Vagina (tissue), 2 donors: Measurements from ENCODE around the gene RIBC2. TPM values are rescaled to one million over a fixed set of nuclear protein-coding genes. Genes with fewer than 3 reads are reported as not detected.
"Not testable (repeated sequence)": the region's sequence is repeated elsewhere in the genome, so short reads cannot be mapped to it uniquely, and the experiment has no call there.

Experiments
- DNase-seq, 2 donors: peaks; one replicate each; pipeline ENCODE4 v3.0.0-alpha.2; 2017; ENCODE audit errors: extremely low spot score in 2 of 2
- H3K27ac ChIP-seq: fragments of 200-600 bp; sonication (generic); one replicate; pipeline ENCODE4 v1.5.1; 2019
- H3K27me3 ChIP-seq: fragments of 200-600 bp; sonication (generic); one replicate; pipeline ENCODE4 v1.5.1; 2019
- H3K36me3 ChIP-seq, 2 donors: fragments of 200-600 bp; sonication (generic); one replicate each; pipeline ENCODE4 v1.5.1; 2017 to 2019
- H3K4me1 ChIP-seq: fragments of 200-600 bp; sonication (generic); one replicate; pipeline ENCODE4 v1.5.1; 2019
- H3K4me3 ChIP-seq, 2 donors: fragments of 200-600 bp; sonication (generic); 1 replicate in 1 of 2; 2 replicates in 1 of 2; pipeline ENCODE4 v1.5.1; 2016 to 2019
- H3K9me3 ChIP-seq: fragments of 200-600 bp; sonication (generic); one replicate; pipeline ENCODE4 v1.5.1; 2019
- CTCF ChIP-seq, 3 experiments: fragments of 450-650 bp in 2 of 3; fragments of 200-600 bp in 1 of 3; sonication (generic) in 1 of 3; IDR thresholded peaks; one replicate each; pipeline ENCODE4 v1.5.1; 2017 to 2019; ENCODE audit warnings: antibody characterized with exemption in 3 of 3, mild to moderate bottlenecking in 2 of 3, moderate library complexity in 2 of 3
- POLR2A ChIP-seq, 2 donors: fragments of 450-650 bp; IDR thresholded peaks; one replicate each; pipeline ENCODE4 v1.6.1; 2017; ENCODE audit warnings: antibody characterized with exemption in 2 of 2, mild to moderate bottlenecking in 2 of 2, moderate library complexity in 2 of 2
- POLR2AphosphoS5 ChIP-seq, 2 donors: sonication (generic); formaldehyde crosslinking; IDR thresholded peaks; one replicate each; pipeline ENCODE4 v1.9.0; 2017; ENCODE audit warnings: antibody characterized with exemption in 2 of 2, mild to moderate bottlenecking in 2 of 2, low read depth in 1 of 2; ENCODE audit not compliant: insufficient read depth in 1 of 2
- intact Hi-C: fragments of 100-400 bp; cut with DNase I; formaldehyde crosslinking; loops from one replicate; pipeline ENCODE4 v1.15.1; 2023
- total RNA-seq: library from RNA; depleted of rRNA; stranded (reverse); fragments of >200 nt; gene quantifications from one replicate; pipeline ENCODE4 v1.2.3, GENCODE V29; 2016

The RIBC2 gene
- total RNA-seq, result 0.49 TPM

- Histone ChIP-seq H3K27ac (peak within 1 kb of the TSS; percentile 66), H3K27me3 (no peaks in the 10 kb centered on the region), H3K9me3 (no peaks in the 10 kb centered on the region), H3K36me3 (no peaks in the 10 kb centered on the region), H3K4me3 (peak within 1 kb of the TSS; percentile 51 to 53), H3K4me1 (peaks cover 14% of the 10 kb centered on the region)
- intact Hi-C loops, result no loop called here
- no peak for DNase-seq
- TF ChIP-seq POLR2A (IDR thresholded peaks at IDR 0.05) (no peak), POLR2AphosphoS5 (IDR thresholded peaks at IDR 0.05; ENCODE audit: insufficient read depth in 1 of 2, low read depth in 1 of 2) (peak; percentile 35 to 51)
These were observed at the start of gene RIBC2, which contains the start of gene SMC1B for GRCh38 chr22:45413368-45414211. Gene RIBC2, plus strand, starts transcription at chr22:45413693. Its CDS starts 194 bp downstream, at chr22:45413887. Gene SMC1B, minus strand, starts transcription at chr22:45413599. Its CDS starts 32 bp downstream, at chr22:45413567.

- intact Hi-C loops, result no loop called here
These were observed 46.8 kb upstream of the RIBC2 start for GRCh38 chr22:45366713-45367112.

GRCh38 chr22:45373592-45373991 is 39.9 kb upstream of the RIBC2 start:
- H3K27ac ChIP-seq, H3K9me3 ChIP-seq, H3K4me3 ChIP-seq, DNase-seq, H3K36me3 ChIP-seq, H3K27me3 ChIP-seq, intact Hi-C loops, H3K4me1 ChIP-seq: not testable (repeated sequence)

More at GRCh38 chr22:45366713-45367112, 46.8 kb upstream of the RIBC2 start:
- Histone ChIP-seq H3K27ac (no peak overlapping the region), H3K4me3 (no peak overlapping the region), H3K27me3 (no peaks in the 10 kb centered on the region), H3K9me3 (peaks cover 5% of the 10 kb centered on the region), H3K4me1 (no peaks in the 10 kb centered on the region), H3K36me3 (no peaks in the 10 kb centered on the region)
- DNase-seq, result no peak
- TF ChIP-seq POLR2AphosphoS5 (IDR thresholded peaks at IDR 0.05; ENCODE audit: insufficient read depth in 1 of 2, low read depth in 1 of 2), result no peak
- no peak for TF ChIP-seq POLR2A (IDR thresholded peaks at IDR 0.05)
- no peak for TF ChIP-seq CTCF (IDR thresholded peaks at IDR 0.05)

- TF ChIP-seq POLR2AphosphoS5 (IDR thresholded peaks at IDR 0.05; ENCODE audit: insufficient read depth in 1 of 2, low read depth in 1 of 2) (no peak), POLR2A (IDR thresholded peaks at IDR 0.05) (no peak), CTCF (IDR thresholded peaks at IDR 0.05) (no peak)
- H3K9me3 ChIP-seq, result no peaks in the 10 kb centered on the region
- H3K4me1 ChIP-seq, result no peaks in the 10 kb centered on the region
- no peaks in the 10 kb centered on the region for H3K36me3 ChIP-seq
- no peak overlapping the region for H3K27ac ChIP-seq
- no peak overlapping the region for H3K4me3 ChIP-seq
- H3K27me3 ChIP-seq, result no peaks in the 10 kb centered on the region
- no peak for DNase-seq
- intact Hi-C loops, result no loop called here
These were observed 37.5 kb upstream of the RIBC2 start for GRCh38 chr22:45376009-45376408.

GRCh38 chr22:45376703-45377102 is 36.8 kb upstream of the RIBC2 start:
- H3K36me3 ChIP-seq, result no peaks in the 10 kb centered on the region
- no peak for DNase-seq
- TF ChIP-seq POLR2A (IDR thresholded peaks at IDR 0.05) (no peak), POLR2AphosphoS5 (IDR thresholded peaks at IDR 0.05; ENCODE audit: insufficient read depth in 1 of 2, low read depth in 1 of 2) (no peak), CTCF (IDR thresholded peaks at IDR 0.05) (no peak)

GRCh38 chr22:45381348-45381747 is 32.1 kb upstream of the RIBC2 start:
- Histone ChIP-seq H3K27ac (no peak overlapping the region), H3K4me3 (no peak overlapping the region), H3K9me3 (no peaks in the 10 kb centered on the region), H3K27me3 (no peaks in the 10 kb centered on the region), H3K4me1 (no peaks in the 10 kb centered on the region), H3K36me3 (no peaks in the 10 kb centered on the region)
- TF ChIP-seq POLR2AphosphoS5 (IDR thresholded peaks at IDR 0.05; ENCODE audit: insufficient read depth in 1 of 2, low read depth in 1 of 2), result no peak
- TF ChIP-seq POLR2A (IDR thresholded peaks at IDR 0.05), result no peak
- TF ChIP-seq CTCF (IDR thresholded peaks at IDR 0.05), result no peak
- intact Hi-C loops, result no loop called here
- DNase-seq, result no peak

More at GRCh38 chr22:45376703-45377102, 36.8 kb upstream of the RIBC2 start:
- Histone ChIP-seq H3K27ac (no peak overlapping the region), H3K9me3 (no peaks in the 10 kb centered on the region), H3K4me1 (no peaks in the 10 kb centered on the region), H3K27me3 (no peaks in the 10 kb centered on the region), H3K4me3 (no peak overlapping the region)
- intact Hi-C loops, result no loop called here
